ENCODE measurements around the gene TBX4.
"Not testable (repeated sequence)": the region's sequence is repeated elsewhere in the genome, so short reads cannot be mapped to it uniquely, and the experiment has no call there.

TBX4 gene

GRCh38 chr17:61419496-61420046 is 32.7 kb upstream of the TBX4 start:
- Mint-ChIP-seq H3K36me3 (ENCODE audit: low read depth) (no peaks in the 10 kb centered on the region), H3K27me3 (peaks cover 59% of the 10 kb centered on the region), H3K4me1 (ENCODE audit: low read depth) (peaks cover 4% of the 10 kb centered on the region), H3K27ac (no peak overlapping the region), H3K9me3 (no peaks in the 10 kb centered on the region), H3K4me3 (no peak overlapping the region)
- DNase-seq: no peak

GRCh38 chr17:61420052-61420451 is 32.2 kb upstream of the TBX4 start:
- peaks cover 62% of the 10 kb centered on the region for H3K27me3 Mint-ChIP-seq
- H3K4me1 Mint-ChIP-seq (ENCODE audit: low read depth): peaks cover 4% of the 10 kb centered on the region
- H3K36me3 Mint-ChIP-seq (ENCODE audit: low read depth): no peaks in the 10 kb centered on the region
- DNase-seq: no peak
- no peak overlapping the region for H3K27ac Mint-ChIP-seq
- H3K4me3 Mint-ChIP-seq: no peak overlapping the region
- no peaks in the 10 kb centered on the region for H3K9me3 Mint-ChIP-seq

- DNase-seq: no peak
- Mint-ChIP-seq H3K36me3 (ENCODE audit: low read depth) (no peaks in the 10 kb centered on the region), H3K27ac (no peak overlapping the region), H3K9me3 (no peaks in the 10 kb centered on the region), H3K4me1 (ENCODE audit: low read depth) (peaks cover 4% of the 10 kb centered on the region), H3K4me3 (no peak overlapping the region), H3K27me3 (peaks cover 67% of the 10 kb centered on the region)
These were observed 31.4 kb upstream of the TBX4 start for GRCh38 chr17:61420745-61421398.

GRCh38 chr17:61421460-61421859 is 30.8 kb upstream of the TBX4 start:
- Mint-ChIP-seq H3K27ac (no peak overlapping the region), H3K9me3 (no peaks in the 10 kb centered on the region), H3K27me3 (peaks cover 70% of the 10 kb centered on the region), H3K36me3 (ENCODE audit: low read depth) (no peaks in the 10 kb centered on the region), H3K4me1 (ENCODE audit: low read depth) (peaks cover 4% of the 10 kb centered on the region), H3K4me3 (no peak overlapping the region)
- no peak for DNase-seq

- H3K27me3 Mint-ChIP-seq: peaks cover 64% of the 10 kb centered on the region
These were observed 30.0 kb upstream of the TBX4 start for GRCh38 chr17:61422116-61422799.

GRCh38 chr17:61422869-61423268 is 29.4 kb upstream of the TBX4 start:
- Mint-ChIP-seq H3K4me3 (no peak overlapping the region), H3K27me3 (peaks cover 64% of the 10 kb centered on the region), H3K36me3 (ENCODE audit: low read depth) (no peaks in the 10 kb centered on the region), H3K4me1 (ENCODE audit: low read depth) (no peaks in the 10 kb centered on the region), H3K27ac (no peak overlapping the region), H3K9me3 (no peaks in the 10 kb centered on the region)
- DNase-seq: no peak

More at GRCh38 chr17:61422116-61422799, 30.0 kb upstream of the TBX4 start:
- no peak for DNase-seq
- no peak overlapping the region for H3K27ac Mint-ChIP-seq
- no peaks in the 10 kb centered on the region for H3K4me1 Mint-ChIP-seq (ENCODE audit: low read depth)
- no peaks in the 10 kb centered on the region for H3K36me3 Mint-ChIP-seq (ENCODE audit: low read depth)
- no peaks in the 10 kb centered on the region for H3K9me3 Mint-ChIP-seq
- H3K4me3 Mint-ChIP-seq: no peak overlapping the region

- no peak overlapping the region for H3K4me3 Mint-ChIP-seq
- no peaks in the 10 kb centered on the region for H3K4me1 Mint-ChIP-seq (ENCODE audit: low read depth)
- DNase-seq: no peak
- H3K27ac Mint-ChIP-seq: no peak overlapping the region
- peaks cover 57% of the 10 kb centered on the region for H3K27me3 Mint-ChIP-seq
- H3K36me3 Mint-ChIP-seq (ENCODE audit: low read depth): no peaks in the 10 kb centered on the region
- H3K9me3 Mint-ChIP-seq: no peaks in the 10 kb centered on the region
These were observed 28.1 kb upstream of the TBX4 start for GRCh38 chr17:61423967-61424649.

- Mint-ChIP-seq H3K9me3 (no peaks in the 10 kb centered on the region), H3K27me3 (peaks cover 46% of the 10 kb centered on the region), H3K4me1 (ENCODE audit: low read depth) (no peaks in the 10 kb centered on the region), H3K36me3 (ENCODE audit: low read depth) (no peaks in the 10 kb centered on the region), H3K27ac (no peak overlapping the region), H3K4me3 (no peak overlapping the region)
- no peak for DNase-seq
These were observed 26.3 kb upstream of the TBX4 start for GRCh38 chr17:61425682-61426481.

GRCh38 chr17:61426482-61427304 is 25.5 kb upstream of the TBX4 start:
- DNase-seq: no peak
- no peaks in the 10 kb centered on the region for H3K36me3 Mint-ChIP-seq (ENCODE audit: low read depth)
- no peaks in the 10 kb centered on the region for H3K9me3 Mint-ChIP-seq
- H3K27ac Mint-ChIP-seq: no peak overlapping the region
- no peak overlapping the region for H3K4me3 Mint-ChIP-seq
- no peaks in the 10 kb centered on the region for H3K4me1 Mint-ChIP-seq (ENCODE audit: low read depth)
- peaks cover 44% of the 10 kb centered on the region for H3K27me3 Mint-ChIP-seq

GRCh38 chr17:61427567-61427966 is 24.7 kb upstream of the TBX4 start:
- Mint-ChIP-seq H3K27ac (no peak overlapping the region), H3K4me3 (no peak overlapping the region), H3K4me1 (ENCODE audit: low read depth) (no peaks in the 10 kb centered on the region), H3K9me3 (no peaks in the 10 kb centered on the region), H3K27me3 (peaks cover 40% of the 10 kb centered on the region), H3K36me3 (ENCODE audit: low read depth) (no peaks in the 10 kb centered on the region)
- no peak for DNase-seq

- Mint-ChIP-seq H3K27me3 (peaks cover 43% of the 10 kb centered on the region), H3K27ac (no peak overlapping the region), H3K4me1 (ENCODE audit: low read depth) (no peaks in the 10 kb centered on the region), H3K36me3 (ENCODE audit: low read depth) (no peaks in the 10 kb centered on the region), H3K9me3 (no peaks in the 10 kb centered on the region), H3K4me3 (no peak overlapping the region)
- no peak for DNase-seq
These were observed 22.9 kb upstream of the TBX4 start for GRCh38 chr17:61429274-61429673.

GRCh38 chr17:61429831-61430230 is 22.4 kb upstream of the TBX4 start:
- DNase-seq; H3K9me3 Mint-ChIP-seq; H3K4me1 Mint-ChIP-seq (ENCODE audit: low read depth); H3K36me3 Mint-ChIP-seq (ENCODE audit: low read depth); H3K4me3 Mint-ChIP-seq; H3K27ac Mint-ChIP-seq: not testable (repeated sequence)
- H3K27me3 Mint-ChIP-seq: peaks cover 43% of the 10 kb centered on the region

GRCh38 chr17:61431594-61432311 is 20.5 kb upstream of the TBX4 start:
- no peaks in the 10 kb centered on the region for H3K4me1 Mint-ChIP-seq (ENCODE audit: low read depth)
- peaks cover 7% of the 10 kb centered on the region for H3K9me3 Mint-ChIP-seq
- no peaks in the 10 kb centered on the region for H3K36me3 Mint-ChIP-seq (ENCODE audit: low read depth)
- peaks cover 45% of the 10 kb centered on the region for H3K27me3 Mint-ChIP-seq
- no peak overlapping the region for H3K27ac Mint-ChIP-seq
- no peak for DNase-seq
- H3K4me3 Mint-ChIP-seq: no peak overlapping the region

Data from activated T-cell treated with anti-CD3 and anti-CD28 coated beads, Interleukin-2, amount 50 U/mL, for 24 hours (primary cell).